ENCODE data around the gene FAM200A.
"Not testable (repeated sequence)": the region's sequence is repeated elsewhere in the genome, so short reads cannot be mapped to it uniquely, and the experiment has no call there.

FAM200A gene

DNA sequence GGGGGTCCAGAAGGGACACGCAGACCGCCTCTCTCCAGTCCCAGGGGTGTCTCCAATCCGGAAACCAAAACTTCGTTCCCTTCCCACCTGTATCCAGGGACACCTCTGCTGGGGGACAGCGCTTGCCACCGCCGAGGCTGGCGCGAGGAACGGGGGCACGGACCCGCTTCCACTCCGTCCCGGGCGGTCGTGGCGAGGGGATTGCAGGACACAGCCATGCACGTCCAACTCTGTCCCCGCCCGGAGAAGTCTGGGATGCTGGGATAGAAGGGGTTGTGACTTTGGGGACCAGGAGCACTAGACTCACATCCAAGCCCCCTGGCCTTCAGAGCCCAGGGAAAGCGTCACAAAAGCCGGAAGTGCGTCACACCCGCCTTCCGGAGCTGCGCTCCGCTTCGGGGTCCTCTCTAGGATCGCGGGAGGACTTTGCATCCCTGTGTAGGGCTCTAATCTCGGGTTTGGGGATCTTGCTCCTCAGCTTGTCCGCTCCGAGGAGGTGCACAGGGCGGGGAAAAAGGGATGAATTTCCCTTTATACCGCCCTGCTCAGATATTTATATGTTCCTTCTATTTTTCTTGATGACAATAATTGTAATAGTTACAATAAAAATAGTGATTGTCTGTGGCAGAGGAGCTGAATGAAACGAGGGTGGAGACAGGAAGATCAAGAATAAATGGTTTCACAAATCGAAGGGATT is at the start of gene FAM200A:
Gene FAM200A, minus strand, starts transcription at position 348 of the 697 bp plus-strand sequence. CDS start 3,707 bp downstream, outside the sequence.
- peak; percentile 87 for DNase-seq

- no peak for DNase-seq
Measured at GRCh38 chr7:99599836-99600235, 47.9 kb upstream of the FAM200A start.

DNA sequence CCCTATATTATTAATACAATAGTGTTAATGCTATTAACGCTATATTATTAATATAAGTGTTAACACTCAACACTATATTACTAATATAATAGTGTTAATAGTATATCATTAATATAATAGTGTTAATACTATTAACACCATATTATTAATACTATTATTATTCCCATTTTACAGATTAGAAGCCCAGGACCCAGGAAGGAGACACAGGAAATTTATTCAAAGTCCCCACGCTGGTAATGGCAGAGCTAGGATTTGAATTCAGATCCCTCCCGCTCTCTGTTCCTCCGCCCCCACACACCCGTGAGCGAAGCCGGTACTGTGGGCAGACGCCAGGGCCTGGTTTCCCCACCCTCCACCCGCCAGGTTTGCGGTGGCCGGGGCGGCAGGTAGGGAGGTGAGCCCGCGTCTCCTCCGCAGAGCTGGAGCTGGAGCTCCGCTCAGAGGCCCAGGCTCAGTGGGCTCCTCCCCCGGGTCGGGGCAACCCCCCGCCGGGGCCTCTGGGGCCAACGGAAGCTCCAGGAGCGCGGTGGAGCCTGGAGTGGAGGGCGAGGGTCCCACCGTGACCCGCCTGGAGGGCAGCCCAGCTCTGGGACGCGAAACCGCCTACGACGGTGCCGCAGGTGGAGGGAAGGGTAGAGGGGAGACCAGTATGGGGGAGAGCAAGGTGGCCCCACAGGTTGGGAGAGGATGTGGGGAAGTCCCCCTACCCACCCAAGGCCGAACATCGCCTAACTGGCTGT is 46.0 kb upstream of the FAM200A start, which contains the start of gene TMEM225B:
Gene TMEM225B, plus strand, starts transcription at position 506 of the 740 bp plus-strand sequence. CDS start 6,122 bp downstream, outside the sequence.
- DNase-seq: no peak

DNA sequence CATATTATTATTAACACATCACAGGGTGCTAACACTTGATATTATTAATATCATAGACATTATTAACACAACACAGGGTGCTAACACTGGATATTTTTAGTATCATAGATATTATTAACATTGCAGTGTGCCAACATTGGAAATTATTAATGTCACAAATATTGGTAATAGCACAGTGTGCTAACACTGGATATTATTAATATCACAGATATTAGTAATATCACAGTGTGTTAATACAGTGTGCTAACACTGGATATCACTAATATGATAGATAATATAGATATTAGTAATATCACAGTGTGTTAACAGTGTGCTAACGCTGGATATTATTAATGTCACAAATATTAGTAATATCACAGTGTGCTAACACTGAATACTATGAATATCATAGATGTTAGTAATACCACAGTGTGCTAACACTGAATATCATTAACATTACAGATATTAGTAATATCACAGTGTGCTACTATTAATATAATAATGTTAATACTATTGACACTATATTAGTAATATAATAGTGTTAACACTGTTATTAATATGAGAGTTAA is 44.6 kb upstream of the FAM200A start:
- no peak for DNase-seq

DNA sequence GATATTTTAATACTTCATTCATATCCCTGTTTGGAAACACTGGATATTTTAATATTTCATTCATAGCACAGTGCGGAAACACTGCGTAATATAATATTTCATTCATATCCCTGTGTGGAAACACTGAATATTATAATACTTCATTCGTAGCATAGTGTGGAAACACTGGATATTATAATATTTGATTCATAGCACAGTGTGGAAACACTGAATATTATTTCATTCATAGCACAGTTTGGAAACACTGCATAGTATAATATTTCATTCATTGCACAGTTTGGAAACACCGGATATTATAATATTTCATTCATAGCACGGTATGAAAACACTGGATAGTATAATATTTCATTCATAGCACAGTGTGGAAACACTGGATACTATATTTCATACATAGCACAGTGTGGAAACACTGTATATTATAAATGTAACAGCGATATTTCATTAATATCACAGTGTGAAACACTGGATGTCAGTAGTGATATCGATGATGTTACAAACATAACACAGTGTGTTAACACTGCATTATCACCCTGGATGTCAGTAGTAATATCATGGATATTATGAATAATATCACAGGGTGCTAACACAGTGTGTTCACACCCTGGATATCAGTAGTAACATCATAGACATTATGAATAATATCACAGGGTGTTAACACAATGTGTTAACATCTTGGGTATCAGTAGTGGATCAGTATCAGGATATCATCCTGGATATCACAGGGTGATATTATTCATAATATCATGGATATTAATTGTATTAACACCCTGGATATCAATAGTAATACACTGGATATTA is 43.2 kb upstream of the FAM200A start:
- DNase-seq: no peak

DNA sequence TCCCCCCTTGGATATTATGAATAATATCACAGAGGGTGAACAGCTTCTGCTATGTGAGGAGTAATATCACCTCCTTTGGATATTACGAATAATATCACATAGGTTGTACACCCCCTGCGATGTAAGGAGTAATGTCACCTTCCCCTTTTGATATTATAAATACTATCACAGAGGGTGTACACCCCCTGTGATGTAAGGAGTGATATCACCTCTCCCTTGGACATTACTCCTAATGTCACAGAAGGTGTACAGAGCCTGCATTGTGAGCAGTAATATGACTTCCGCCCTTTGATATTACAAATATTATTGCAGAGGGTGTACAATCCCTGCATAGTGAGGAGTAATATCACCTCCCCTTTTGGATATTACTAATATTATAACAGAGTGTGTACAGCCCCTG is 37.0 kb upstream of the FAM200A start:
- no peak for DNase-seq

DNA sequence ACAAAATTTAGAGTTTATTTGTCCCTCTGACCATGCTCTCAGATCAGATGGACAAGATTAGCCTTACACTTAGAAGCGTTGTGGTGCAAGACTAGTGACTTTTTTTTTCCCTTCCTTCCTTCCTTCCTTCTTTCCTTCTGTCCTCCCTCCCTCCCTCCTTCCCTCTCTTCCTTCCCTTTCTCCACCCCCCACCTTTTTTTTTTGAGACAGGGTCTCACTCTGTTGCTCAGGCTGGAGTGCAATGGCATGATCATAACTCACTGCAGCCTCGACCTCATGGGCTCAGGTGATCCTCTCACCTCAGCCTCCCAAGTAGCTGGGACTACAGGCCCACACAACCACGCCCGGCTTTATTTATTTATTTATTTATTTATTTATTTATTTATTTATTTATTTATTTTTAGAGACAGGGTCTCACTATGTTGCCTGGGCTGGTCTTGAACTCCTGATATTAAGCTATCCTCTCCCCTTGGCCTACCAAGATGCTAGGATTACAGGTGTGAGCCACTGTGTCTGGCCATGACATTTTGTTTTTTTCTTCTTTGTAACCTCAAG is 28.9 kb upstream of the FAM200A start:
- not testable (repeated sequence) for DNase-seq

DNA sequence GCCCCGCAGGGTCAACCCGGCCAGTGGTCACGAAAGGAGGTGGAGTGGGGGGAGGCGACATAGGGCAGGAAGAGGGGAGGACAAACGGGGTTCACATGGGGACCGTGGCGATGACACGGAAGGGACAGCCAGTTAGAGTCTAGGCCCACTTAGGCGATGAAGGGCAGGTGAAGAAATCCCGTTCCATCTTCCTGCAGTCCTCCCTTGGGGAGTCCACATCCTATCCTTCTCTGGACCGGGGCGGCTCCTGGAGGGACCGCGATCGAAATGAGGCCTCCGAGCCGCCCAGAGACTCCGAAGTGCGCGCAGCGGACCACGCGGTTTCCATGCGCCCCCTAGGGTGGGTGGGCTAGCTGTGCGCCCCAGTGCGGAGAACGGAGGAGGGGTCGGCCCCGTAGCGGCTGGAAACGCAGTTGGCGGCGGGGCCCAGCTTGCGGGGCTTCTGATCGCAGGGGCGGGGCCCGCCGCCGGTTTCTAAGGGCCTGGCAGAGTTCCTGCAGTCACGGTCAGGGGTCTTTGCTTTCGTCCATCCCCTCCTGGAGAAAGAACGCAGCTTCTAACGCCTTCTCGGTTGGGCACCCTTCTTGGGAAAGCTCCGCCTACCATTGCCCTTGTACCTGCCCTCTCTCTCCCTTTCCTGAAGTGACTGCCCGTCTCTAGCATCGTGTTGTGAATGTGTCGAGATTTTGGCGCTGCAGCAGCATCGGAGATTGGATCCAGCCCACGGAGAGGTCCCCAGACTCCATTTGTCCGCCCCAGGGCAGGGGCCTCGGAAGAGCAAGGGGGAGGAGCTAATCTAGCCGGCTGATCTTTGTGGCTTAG is 28.3 kb upstream of the FAM200A start:
- peak; percentile 67 for DNase-seq

DNA sequence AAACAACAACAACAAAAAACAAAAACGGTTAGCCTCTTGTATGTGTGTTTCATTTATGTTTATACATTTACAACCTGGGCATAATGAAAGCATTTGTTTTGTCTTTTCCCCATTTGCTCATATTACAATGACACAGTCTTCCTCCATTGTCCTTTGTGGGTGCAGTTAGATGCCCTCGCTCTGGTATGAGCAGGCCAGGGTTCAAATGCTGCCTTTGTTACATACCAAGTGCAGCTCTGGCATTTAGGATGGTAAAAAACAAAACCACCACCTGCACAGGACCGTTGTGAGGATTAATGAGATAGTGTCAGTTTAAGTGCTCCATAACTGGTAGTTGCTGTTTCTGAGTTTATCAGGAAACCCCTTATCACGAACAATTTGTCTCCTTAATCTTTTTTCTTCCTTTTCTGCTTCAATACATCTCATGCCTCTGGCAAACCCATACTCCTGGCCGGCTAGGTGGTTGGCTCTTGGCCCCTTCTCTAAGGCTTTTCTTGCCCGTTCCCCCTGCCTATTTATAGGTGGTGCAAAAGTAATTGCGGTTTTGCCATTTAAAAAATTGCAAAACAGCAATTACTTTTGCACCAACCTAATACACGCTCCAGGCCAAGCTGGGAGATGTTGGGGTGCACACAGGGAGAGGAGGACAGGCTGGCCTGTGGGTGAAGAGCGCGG is 27.5 kb upstream of the FAM200A start:
- DNase-seq: no peak

DNA sequence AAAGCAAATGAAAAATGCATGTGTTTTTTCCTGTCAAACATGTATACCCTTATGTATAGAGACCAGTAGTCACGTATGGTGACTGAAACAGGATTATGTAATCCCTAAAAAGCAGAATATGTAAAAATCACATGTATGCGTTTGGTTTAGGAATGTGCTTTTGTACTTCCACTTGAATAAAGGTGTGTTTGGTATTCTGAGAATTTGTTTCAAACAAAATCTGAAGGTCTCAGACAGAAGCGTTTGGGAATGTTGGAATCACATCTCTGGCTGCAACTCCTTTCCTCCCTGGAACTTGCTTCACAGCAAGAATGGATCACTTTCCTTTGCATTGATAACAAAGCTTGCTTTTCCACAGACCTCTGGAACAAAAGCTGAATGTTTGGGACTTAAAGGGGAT is 24.3 kb upstream of the FAM200A start:
- no peak for DNase-seq

- DNase-seq: no peak
Measured at GRCh38 chr7:99573257-99573656, 21.3 kb upstream of the FAM200A start.

- DNase-seq: no peak
Measured at GRCh38 chr7:99571768-99572167, 19.9 kb upstream of the FAM200A start.

DNA sequence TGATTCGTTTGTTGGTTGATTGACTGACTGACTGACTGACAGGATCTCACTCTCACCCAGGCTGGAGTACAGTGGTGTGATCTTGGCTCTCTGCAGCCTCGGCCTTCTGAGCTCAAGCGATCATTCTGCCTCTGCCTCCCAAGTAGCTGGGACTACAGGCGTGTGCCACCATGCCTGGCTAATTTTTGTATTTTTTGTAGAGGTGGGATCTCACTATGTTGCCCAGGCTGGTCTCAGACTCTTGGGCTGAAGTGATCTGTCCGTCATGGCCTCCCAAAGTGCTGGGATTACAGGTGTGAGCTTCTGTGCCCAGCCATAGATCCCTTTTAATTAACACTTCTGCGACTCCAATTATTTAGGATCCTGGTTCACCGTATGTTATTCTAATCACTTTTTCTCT is 16.9 kb upstream of the FAM200A start:
- DNase-seq: not testable (repeated sequence)

- DNase-seq: no peak
Measured at GRCh38 chr7:99563650-99564049, 11.7 kb upstream of the FAM200A start.

GRCh38 chr7:99562832-99563231 is 10.9 kb upstream of the FAM200A start:
- no peak for DNase-seq

DNA sequence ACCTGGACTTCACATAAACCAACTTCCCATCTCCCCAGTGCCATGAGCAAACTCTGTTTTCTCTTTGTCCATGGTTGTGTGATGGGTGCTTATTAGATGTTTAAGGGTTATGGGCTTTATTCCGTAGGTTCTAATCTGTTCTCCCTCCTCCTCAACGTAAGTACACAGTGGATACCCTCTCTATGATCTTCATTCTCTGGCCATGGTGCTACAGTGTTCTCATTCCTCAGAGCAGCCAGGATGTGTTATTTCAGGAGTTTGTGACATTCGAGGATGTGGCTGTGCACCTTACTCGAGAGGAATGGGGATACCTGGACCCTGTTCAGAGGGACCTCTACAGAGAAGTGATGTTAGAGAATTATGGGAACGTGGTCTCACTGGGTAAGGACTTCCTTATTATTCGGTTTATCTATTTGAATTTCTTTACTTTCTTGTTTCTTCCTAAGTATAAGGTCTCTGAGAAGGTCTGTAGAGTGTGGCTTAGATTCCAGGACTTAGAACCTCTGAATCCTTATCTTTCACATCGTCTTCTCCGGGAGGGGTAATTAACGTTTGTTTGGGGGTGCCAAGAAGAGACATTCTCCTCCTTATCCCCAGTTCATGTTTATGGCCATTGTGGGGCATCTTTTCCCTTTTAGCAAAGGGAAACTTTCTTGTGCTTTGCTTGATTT is 10.3 kb upstream of the FAM200A start:
- no peak for DNase-seq

DNA sequence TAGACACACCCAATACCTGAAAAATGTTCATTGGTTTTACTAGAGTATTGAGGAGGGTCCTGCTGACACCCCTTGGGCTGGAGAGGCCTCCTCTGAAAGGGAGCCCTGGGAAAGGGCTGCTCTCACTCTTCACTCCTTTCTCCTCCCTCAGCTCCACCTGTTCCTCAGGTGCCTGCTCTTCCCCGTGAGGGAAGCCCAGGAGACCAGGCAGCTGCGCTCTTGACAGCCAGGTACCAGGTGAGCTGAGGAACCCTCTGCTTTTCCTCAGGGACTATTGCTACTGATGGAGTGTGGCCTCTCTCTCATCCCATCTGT is 9.8 kb upstream of the FAM200A start:
- no peak for DNase-seq

- no peak for DNase-seq
Measured at GRCh38 chr7:99560834-99561736, 9.2 kb upstream of the FAM200A start.

- no peak for DNase-seq
Measured at GRCh38 chr7:99559175-99559915, 7.4 kb upstream of the FAM200A start.
